Measurements from ENCODE around the gene FMR1NB.

FMR1NB gene

GRCh38 chrX:148037020-148037419 is 55.9 kb downstream of the FMR1NB start:
- H3K27ac Mint-ChIP-seq, result no peak overlapping the region
- H3K4me1 Mint-ChIP-seq, result no peaks in the 10 kb centered on the region
- CTCF ChIA-PET, result no interaction called here
- H3K27me3 Mint-ChIP-seq, result no peaks in the 10 kb centered on the region
- H3K9me3 Mint-ChIP-seq, result no peaks in the 10 kb centered on the region
- H3K4me3 Mint-ChIP-seq, result no peak overlapping the region
- DNase-seq, result no peak
- no peaks in the 10 kb centered on the region for H3K36me3 Mint-ChIP-seq

GRCh38 chrX:148043271-148043855 is 62.2 kb downstream of the FMR1NB start:
- no peak overlapping the region for H3K27ac Mint-ChIP-seq
- CTCF ChIA-PET, result no interaction called here
- no peak for DNase-seq

GRCh38 chrX:148047200-148047599 is 66.1 kb downstream of the FMR1NB start:
- Mint-ChIP-seq H3K27me3 (no peaks in the 10 kb centered on the region), H3K4me1 (no peaks in the 10 kb centered on the region), H3K36me3 (no peaks in the 10 kb centered on the region), H3K9me3 (no peaks in the 10 kb centered on the region), H3K4me3 (no peak overlapping the region), H3K27ac (no peak overlapping the region)
- CTCF ChIA-PET, result interaction anchor here (0.6 kb wide), 1 partner anchor 647 kb away, joined by 4 read pairs; no protein-coding TSS in a partner anchor
- DNase-seq, result no peak

More at GRCh38 chrX:148043271-148043855, 62.2 kb downstream of the FMR1NB start:
- no peaks in the 10 kb centered on the region for H3K4me1 Mint-ChIP-seq
- H3K36me3 Mint-ChIP-seq, result no peaks in the 10 kb centered on the region
- H3K27me3 Mint-ChIP-seq, result no peaks in the 10 kb centered on the region
- H3K4me3 Mint-ChIP-seq, result no peak overlapping the region
- H3K9me3 Mint-ChIP-seq, result no peaks in the 10 kb centered on the region

- DNase-seq, result no peak
- Mint-ChIP-seq H3K9me3 (no peaks in the 10 kb centered on the region), H3K27me3 (no peaks in the 10 kb centered on the region), H3K4me1 (no peaks in the 10 kb centered on the region), H3K27ac (no peak overlapping the region), H3K36me3 (no peaks in the 10 kb centered on the region), H3K4me3 (no peak overlapping the region)
- CTCF ChIA-PET, result interaction anchor here (0.7 to 1.7 kb wide), 2 partner anchors 23 to 1237 kb away, joined by 3 to 4 read pairs; no protein-coding TSS in a partner anchor
Observed at GRCh38 chrX:148049441-148049840, 68.3 kb downstream of the FMR1NB start.

- no peaks in the 10 kb centered on the region for H3K27me3 Mint-ChIP-seq
- H3K4me1 Mint-ChIP-seq, result no peaks in the 10 kb centered on the region
- CTCF ChIA-PET, result interaction anchor here (1.1 kb wide), 1 partner anchor 1419 kb away, joined by 4 read pairs; no protein-coding TSS in a partner anchor
- H3K4me3 Mint-ChIP-seq, result no peak overlapping the region
- H3K27ac Mint-ChIP-seq, result no peak overlapping the region
- H3K9me3 Mint-ChIP-seq, result no peaks in the 10 kb centered on the region
- no peaks in the 10 kb centered on the region for H3K36me3 Mint-ChIP-seq
- no peak for DNase-seq
Observed at GRCh38 chrX:148051973-148052372, 70.8 kb downstream of the FMR1NB start.

- CTCF ChIA-PET, result no interaction called here
- no peaks in the 10 kb centered on the region for H3K36me3 Mint-ChIP-seq
- no peak overlapping the region for H3K27ac Mint-ChIP-seq
- H3K4me3 Mint-ChIP-seq, result no peak overlapping the region
- H3K4me1 Mint-ChIP-seq, result no peaks in the 10 kb centered on the region
- H3K27me3 Mint-ChIP-seq, result no peaks in the 10 kb centered on the region
- no peak for DNase-seq
- no peaks in the 10 kb centered on the region for H3K9me3 Mint-ChIP-seq
Observed at GRCh38 chrX:148067285-148067684, 86.1 kb downstream of the FMR1NB start.

- Mint-ChIP-seq H3K27me3 (no peaks in the 10 kb centered on the region), H3K9me3 (no peaks in the 10 kb centered on the region), H3K4me1 (no peaks in the 10 kb centered on the region), H3K36me3 (no peaks in the 10 kb centered on the region), H3K4me3 (no peak overlapping the region), H3K27ac (no peak overlapping the region)
- CTCF ChIA-PET, result interaction anchor here (1.0 kb wide), 1 partner anchor 1218 kb away, joined by 3 read pairs; no protein-coding TSS in a partner anchor
- DNase-seq, result no peak
Observed at GRCh38 chrX:148069759-148070503, 88.8 kb downstream of the FMR1NB start.

GRCh38 chrX:148070504-148070877 is 89.4 kb downstream of the FMR1NB start:
- no peaks in the 10 kb centered on the region for H3K27me3 Mint-ChIP-seq
- H3K4me3 Mint-ChIP-seq, result no peak overlapping the region
- H3K9me3 Mint-ChIP-seq, result no peaks in the 10 kb centered on the region
- DNase-seq, result no peak
- no peak overlapping the region for H3K27ac Mint-ChIP-seq
- CTCF ChIA-PET, result interaction anchor here (1.0 kb wide), 1 partner anchor 1217 kb away, joined by 3 read pairs; no protein-coding TSS in a partner anchor
- H3K36me3 Mint-ChIP-seq, result no peaks in the 10 kb centered on the region
- H3K4me1 Mint-ChIP-seq, result no peaks in the 10 kb centered on the region
